Lower leg skin (tissue), 3 donors: ENCODE data around the gene ARF4.

Source experiments
- CTCF ChIP-seq, 3 donors: fragments of 450-650 bp; IDR thresholded peaks; one replicate each; pipeline ENCODE4 v1.5.1; 2016; ENCODE audit warnings: antibody characterized with exemption in 3 of 3, mild to moderate bottlenecking in 3 of 3, moderate library complexity in 2 of 3
- POLR2A ChIP-seq, 2 donors: fragments of 450-650 bp; IDR thresholded peaks; one replicate each; pipeline ENCODE4 v1.6.1; 2016 to 2017; ENCODE audit warnings: antibody characterized with exemption in 2 of 2, mild to moderate bottlenecking in 1 of 2, moderate library complexity in 1 of 2

DNA sequence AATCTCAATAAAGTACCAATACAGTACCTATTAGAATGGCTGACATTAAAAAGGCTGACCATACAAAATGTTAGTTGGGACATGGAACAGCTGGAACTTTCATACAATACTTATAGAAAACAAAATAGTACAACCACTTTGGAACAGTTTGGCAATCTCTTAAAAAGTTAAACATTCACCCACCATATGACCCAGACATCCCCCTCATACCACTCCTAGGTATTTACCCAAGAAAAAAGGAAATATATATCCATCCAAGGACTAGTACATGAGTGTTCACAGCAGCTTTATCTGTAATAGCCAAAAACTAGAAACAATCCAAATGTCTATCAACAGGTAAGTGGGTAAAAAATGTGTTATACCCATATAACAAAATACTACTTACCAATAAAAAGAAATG lies 25.2 kb upstream of the ARF4 start:
- TF ChIP-seq CTCF (IDR thresholded peaks at IDR 0.05): no peak
- no peak for TF ChIP-seq POLR2A (IDR thresholded peaks at IDR 0.05)
